CD8-positive, alpha-beta memory T cell (primary cell): ENCODE results near the gene DPYD. TPM values are rescaled to one million over a fixed set of nuclear protein-coding genes. Genes with fewer than 3 reads are reported as not detected.

Experiments used
- CTCF ChIA-PET: fragments of 350-600 bp; sonication (Branson Sonifier 250); formaldehyde crosslinking; loops from one replicate; lab custom pipeline; 2021; ENCODE audit warnings: antibody characterized with exemption; lab: Charles Lee
- POLR2A ChIA-PET: fragments of 350-600 bp; sonication (Branson Sonifier 250); formaldehyde crosslinking; loops from one replicate; lab custom pipeline; 2021; ENCODE audit warnings: antibody characterized with exemption; lab: Charles Lee
- DNase-seq, 5 donors: peaks; one replicate each; pipeline versions ENCODE4 v3.0.0 to v3.0.0-alpha.2; 2020 to 2022; ENCODE audit warnings: mixed read lengths in 1 of 5
- H3K27ac ChIP-seq: one replicate; pipeline ENCODE4 v1.7.0; 2013; ENCODE audit warnings: low read depth, mild to moderate bottlenecking, low read length, moderate library complexity
- H3K27me3 ChIP-seq: 2 replicates; pipeline ENCODE4 v1.7.0; 2013; ENCODE audit warnings: low read length, mild to moderate bottlenecking; ENCODE audit not compliant: insufficient read depth, poor library complexity, severe bottlenecking
- H3K36me3 ChIP-seq: 2 replicates; pipeline ENCODE4 v1.7.0; 2013; ENCODE audit warnings: mild to moderate bottlenecking, low read length, moderate library complexity; ENCODE audit not compliant: insufficient read depth
- H3K4me1 ChIP-seq: 2 replicates; pipeline ENCODE4 v1.7.0; 2013; ENCODE audit warnings: mild to moderate bottlenecking, low read length, moderate library complexity; ENCODE audit not compliant: insufficient read depth
- H3K4me3 ChIP-seq: 2 replicates; pipeline ENCODE4 v1.7.0; 2013; ENCODE audit warnings: mild to moderate bottlenecking, low read length
- H3K9me3 ChIP-seq: 2 replicates; pipeline ENCODE4 v1.7.0; 2013; ENCODE audit warnings: mild to moderate bottlenecking, low read length
- H3K27ac Mint-ChIP-seq, 8 donors: one replicate each; pipeline ENCODE4 v1.8.0; 2020 to 2021; ENCODE audit warnings: mixed read lengths in 8 of 8, mild to moderate bottlenecking in 6 of 8, inconsistent platforms in 3 of 8, moderate library complexity in 3 of 8
- H3K27me3 Mint-ChIP-seq, 2 donors: one replicate each; pipeline ENCODE4 v1.8.0; 2020 to 2021; ENCODE audit warnings: mixed read lengths in 2 of 2, mild to moderate bottlenecking in 1 of 2, moderate library complexity in 1 of 2
- H3K36me3 Mint-ChIP-seq, 3 donors: one replicate each; pipeline ENCODE4 v1.8.0; 2020 to 2021; ENCODE audit warnings: mixed read lengths in 3 of 3, inconsistent platforms in 1 of 3, mild to moderate bottlenecking in 1 of 3
- H3K4me1 Mint-ChIP-seq, 3 donors: one replicate each; pipeline ENCODE4 v1.8.0; 2020 to 2021; ENCODE audit warnings: mixed read lengths in 3 of 3, inconsistent platforms in 1 of 3, mild to moderate bottlenecking in 1 of 3
- H3K4me3 Mint-ChIP-seq, 7 donors: one replicate each; pipeline ENCODE4 v1.8.0; 2020 to 2021; ENCODE audit warnings: mixed read lengths in 7 of 7, mild to moderate bottlenecking in 6 of 7, moderate library complexity in 4 of 7, inconsistent platforms in 2 of 7
- H3K9me3 Mint-ChIP-seq, 5 donors: one replicate each; pipeline ENCODE4 v1.8.0; 2020 to 2022; ENCODE audit warnings: mixed read lengths in 5 of 5, mild to moderate bottlenecking in 3 of 5, moderate library complexity in 2 of 5, inconsistent platforms in 1 of 5
- polyA plus RNA-seq: library from polyadenylated mRNA; unstranded; fragments of 300-500 nt; fragmentation: Illumina TruSeq; gene quantifications from one replicate; pipeline ENCODE4 v1.2.3, GENCODE V29; 2021
- total RNA-seq, 2 experiments: library from RNA; stranded (reverse); gene quantifications; one replicate each; pipeline ENCODE4 v1.2.3, GENCODE V29; 2021

Gene DPYD
- total and polyA plus RNA-seq, 3 experiments from 2014 or later, result 9.6 to 43.9 (median 10.3) TPM

DNA sequence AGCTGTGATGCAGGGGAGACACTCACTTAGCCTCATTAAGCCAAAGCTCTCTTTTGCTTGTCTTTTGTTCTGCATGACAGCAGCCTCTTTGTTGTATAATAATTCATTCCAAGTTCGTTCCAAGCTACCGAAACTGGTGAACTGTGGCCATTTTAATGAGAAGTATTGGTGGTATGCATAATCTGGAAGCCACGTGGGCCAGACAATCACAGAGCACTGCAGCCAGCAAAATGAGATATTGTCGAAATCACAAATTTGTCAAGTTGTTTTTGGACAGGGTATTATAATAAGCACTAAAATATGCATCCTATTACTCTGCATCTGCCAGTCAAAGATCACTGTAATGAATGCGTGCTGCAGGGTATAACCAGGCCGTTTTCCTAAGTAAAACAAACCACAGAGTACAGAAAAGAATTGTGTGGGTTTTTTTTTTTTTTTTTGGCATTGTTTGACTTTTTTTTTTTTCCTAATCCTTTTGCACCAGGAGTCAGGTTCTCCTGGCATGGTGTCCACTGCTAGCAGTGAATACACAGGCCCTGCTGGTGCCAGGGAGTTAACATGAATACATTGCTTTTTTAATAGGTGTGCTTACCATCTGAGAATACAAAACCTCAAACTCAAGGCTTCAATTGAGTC lies 775.4 kb downstream of the DPYD start:
- Mint-ChIP-seq H3K27me3 (no peaks in the 10 kb centered on the region), H3K27ac (no peak overlapping the region), H3K9me3 (no peaks in the 10 kb centered on the region), H3K4me3 (no peak overlapping the region), H3K4me1 (no peaks in the 10 kb centered on the region), H3K36me3 (peaks cover 10 to 22% (median 15%) of the 10 kb centered on the region in 3 donors)
- H3K36me3 ChIP-seq, result no peaks in the 10 kb centered on the region
- no peaks in the 10 kb centered on the region for H3K4me1 ChIP-seq
- H3K27ac ChIP-seq, result no peak overlapping the region
- ChIA-PET CTCF (no interaction called here), POLR2A (no interaction called here)
- no peak for DNase-seq
- no peaks in the 10 kb centered on the region for H3K9me3 ChIP-seq
- no peaks in the 10 kb centered on the region for H3K27me3 ChIP-seq
- H3K4me3 ChIP-seq, result no peak overlapping the region

GRCh38 chr1:97144527-97144926 lies 776.3 kb downstream of the DPYD start:
- no peak overlapping the region for H3K27ac Mint-ChIP-seq
- peaks cover 8 to 22% (median 12%) of the 10 kb centered on the region in 3 donors for H3K36me3 Mint-ChIP-seq
- no peak for DNase-seq
- ChIA-PET POLR2A (no interaction called here), CTCF (no interaction called here)
- Histone ChIP-seq H3K9me3 (no peaks in the 10 kb centered on the region), H3K27me3 (no peaks in the 10 kb centered on the region), H3K4me1 (no peaks in the 10 kb centered on the region), H3K4me3 (no peak overlapping the region), H3K36me3 (no peaks in the 10 kb centered on the region), H3K27ac (no peak overlapping the region)
- H3K4me3 Mint-ChIP-seq, result no peak overlapping the region
- H3K9me3 Mint-ChIP-seq, result no peaks in the 10 kb centered on the region
- H3K4me1 Mint-ChIP-seq, result peaks cover 0 to 2% (median 0%) of the 10 kb centered on the region in 3 donors
- H3K27me3 Mint-ChIP-seq, result no peaks in the 10 kb centered on the region

DNA sequence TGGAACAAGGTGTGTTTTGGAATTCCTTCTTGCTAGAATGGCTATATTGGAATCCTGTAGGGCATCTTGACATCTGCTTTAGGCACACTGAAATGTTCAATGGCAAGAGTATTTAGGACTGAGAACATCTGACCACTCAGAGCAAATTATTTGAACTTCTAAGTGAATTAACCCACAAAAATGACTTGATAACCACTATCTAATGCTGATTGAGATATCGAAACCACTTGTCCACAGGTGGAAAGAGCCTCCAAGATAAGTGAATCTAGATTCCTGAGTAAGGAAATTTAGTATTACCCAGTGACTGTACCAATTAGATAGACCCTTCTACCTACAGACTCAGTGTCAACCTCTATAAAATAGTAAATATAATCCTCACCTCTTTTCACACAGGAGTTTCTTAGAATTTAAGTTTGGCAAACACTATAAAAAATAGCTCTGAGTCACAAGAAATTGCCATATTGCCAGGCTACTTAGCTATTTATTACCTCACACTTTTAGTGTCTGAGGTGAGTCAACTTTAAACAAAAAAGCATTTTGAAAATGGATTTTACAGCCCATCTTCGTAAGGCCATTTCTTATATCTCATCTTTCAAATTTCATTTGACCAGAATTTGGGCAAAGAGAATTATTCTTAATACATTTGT lies 777.5 kb downstream of the DPYD start:
- no peak for DNase-seq
- H3K36me3 Mint-ChIP-seq, result peaks cover 8 to 22% (median 12%) of the 10 kb centered on the region in 3 donors

DNA sequence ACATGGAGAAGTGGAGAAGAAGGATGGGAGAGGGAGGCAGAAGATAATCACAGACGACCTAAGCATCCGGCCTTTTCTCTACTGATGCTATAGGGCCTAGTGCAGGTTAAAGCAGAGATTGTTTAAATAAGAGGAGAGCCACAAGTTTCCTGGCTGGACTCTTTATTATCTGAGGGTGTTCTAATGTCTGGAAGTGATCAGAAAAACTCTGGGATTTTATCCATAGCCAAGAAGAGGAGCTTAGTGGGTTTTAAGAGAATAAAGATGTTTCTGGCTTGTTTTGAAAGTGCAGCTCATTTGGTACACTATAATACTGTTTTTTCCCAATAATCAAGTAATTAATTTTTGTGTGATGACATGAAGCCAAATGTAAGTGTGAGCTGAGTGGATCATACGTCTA lies 780.2 kb downstream of the DPYD start:
- H3K27me3 Mint-ChIP-seq, result no peaks in the 10 kb centered on the region
- H3K27ac Mint-ChIP-seq, result no peak overlapping the region
- H3K9me3 ChIP-seq, result no peaks in the 10 kb centered on the region
- no peaks in the 10 kb centered on the region for H3K36me3 ChIP-seq
- H3K36me3 Mint-ChIP-seq, result peaks cover 5 to 16% (median 6%) of the 10 kb centered on the region in 3 donors
- H3K4me1 ChIP-seq, result no peaks in the 10 kb centered on the region
- POLR2A ChIA-PET, result no interaction called here
- H3K4me3 Mint-ChIP-seq, result no peak overlapping the region
- no peaks in the 10 kb centered on the region for H3K9me3 Mint-ChIP-seq
- CTCF ChIA-PET, result no interaction called here
- H3K27ac ChIP-seq, result no peak overlapping the region
- no peak overlapping the region for H3K4me3 ChIP-seq
- no peak for DNase-seq
- H3K27me3 ChIP-seq, result no peaks in the 10 kb centered on the region
- H3K4me1 Mint-ChIP-seq, result peaks cover 0 to 10% (median 5%) of the 10 kb centered on the region in 3 donors

More for the DNA sequence above, 777.5 kb downstream of the DPYD start:
- ChIA-PET POLR2A (interaction anchor here (0.6 kb wide), 1 partner anchor 15 kb away, joined by 3 read pairs; no protein-coding TSS in a partner anchor), CTCF (no interaction called here)
- Mint-ChIP-seq H3K4me3 (no peak overlapping the region), H3K27me3 (no peaks in the 10 kb centered on the region), H3K4me1 (peaks cover 0 to 8% (median 4%) of the 10 kb centered on the region in 3 donors), H3K9me3 (no peaks in the 10 kb centered on the region), H3K27ac (no peak overlapping the region)
- Histone ChIP-seq H3K27me3 (no peaks in the 10 kb centered on the region), H3K9me3 (no peaks in the 10 kb centered on the region), H3K27ac (no peak overlapping the region), H3K4me3 (no peak overlapping the region), H3K4me1 (no peaks in the 10 kb centered on the region), H3K36me3 (no peaks in the 10 kb centered on the region)

- peaks cover 0 to 10% (median 5%) of the 10 kb centered on the region in 3 donors for H3K4me1 Mint-ChIP-seq
- H3K27ac Mint-ChIP-seq, result no peak overlapping the region
- Histone ChIP-seq H3K27ac (no peak overlapping the region), H3K4me3 (no peak overlapping the region), H3K36me3 (no peaks in the 10 kb centered on the region), H3K9me3 (no peaks in the 10 kb centered on the region), H3K27me3 (no peaks in the 10 kb centered on the region), H3K4me1 (no peaks in the 10 kb centered on the region)
- no peaks in the 10 kb centered on the region for H3K9me3 Mint-ChIP-seq
- H3K4me3 Mint-ChIP-seq, result no peak overlapping the region
- ChIA-PET POLR2A (no interaction called here), CTCF (no interaction called here)
- H3K27me3 Mint-ChIP-seq, result no peaks in the 10 kb centered on the region
- H3K36me3 Mint-ChIP-seq, result peaks cover 2 to 14% (median 3%) of the 10 kb centered on the region in 3 donors
- DNase-seq, result no peak
These were observed 781.3 kb downstream of the DPYD start for GRCh38 chr1:97139512-97139911.

- DNase-seq, result no peak
- Mint-ChIP-seq H3K4me1 (peaks cover 0 to 10% (median 5%) of the 10 kb centered on the region in 3 donors), H3K27ac (no peak overlapping the region), H3K4me3 (no peak overlapping the region), H3K36me3 (peaks cover 0 to 16% (median 2%) of the 10 kb centered on the region in 3 donors), H3K9me3 (no peaks in the 10 kb centered on the region), H3K27me3 (no peaks in the 10 kb centered on the region)
- Histone ChIP-seq H3K36me3 (no peaks in the 10 kb centered on the region), H3K9me3 (no peaks in the 10 kb centered on the region), H3K4me1 (no peaks in the 10 kb centered on the region), H3K27me3 (no peaks in the 10 kb centered on the region), H3K27ac (no peak overlapping the region), H3K4me3 (no peak overlapping the region)
- POLR2A ChIA-PET, result no interaction called here
- CTCF ChIA-PET, result interaction anchor here (0.8 kb wide), 1 partner anchor 915 kb away, joined by 4 read pairs; no protein-coding TSS in a partner anchor
These were observed 782.3 kb downstream of the DPYD start for GRCh38 chr1:97138515-97139032.

DNA sequence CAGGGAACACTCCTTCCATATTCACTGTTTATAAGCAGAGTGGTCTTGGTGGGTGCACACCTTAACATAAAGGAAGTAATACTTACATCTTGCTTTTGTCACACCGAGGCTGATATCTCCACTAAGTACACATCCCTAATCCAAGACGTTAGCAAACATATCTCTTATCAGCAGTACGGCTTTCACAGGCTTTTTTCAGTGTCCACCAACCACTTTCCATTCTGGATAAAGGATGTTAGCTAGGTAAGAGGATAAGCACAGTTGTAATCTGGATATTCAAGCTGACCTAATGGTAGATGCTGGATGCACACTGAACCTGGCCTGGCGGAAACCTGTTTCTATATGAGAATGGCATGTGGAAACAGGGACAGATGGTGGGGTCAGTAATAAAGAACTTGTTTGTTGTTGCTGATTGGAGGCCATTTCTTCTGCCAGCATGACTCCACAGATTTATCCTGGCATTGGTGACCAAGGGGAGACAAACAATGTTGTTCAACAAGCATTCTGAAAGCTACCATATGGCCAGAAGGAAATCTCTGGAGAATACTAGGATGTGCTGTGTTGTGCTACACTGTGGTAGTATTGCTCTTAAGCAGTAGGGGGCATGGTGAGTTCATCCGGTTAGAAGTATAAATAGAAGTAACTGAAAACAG lies 782.8 kb downstream of the DPYD start:
- Histone ChIP-seq H3K36me3 (no peaks in the 10 kb centered on the region), H3K4me1 (no peaks in the 10 kb centered on the region), H3K9me3 (no peaks in the 10 kb centered on the region), H3K4me3 (no peak overlapping the region), H3K27me3 (no peaks in the 10 kb centered on the region), H3K27ac (no peak overlapping the region)
- Mint-ChIP-seq H3K27me3 (no peaks in the 10 kb centered on the region), H3K27ac (no peak overlapping the region), H3K36me3 (peaks cover 0 to 16% (median 2%) of the 10 kb centered on the region in 3 donors), H3K4me3 (no peak overlapping the region), H3K4me1 (peaks cover 0 to 10% (median 5%) of the 10 kb centered on the region in 3 donors), H3K9me3 (no peaks in the 10 kb centered on the region)
- CTCF ChIA-PET, result interaction anchor here (0.8 kb wide), 1 partner anchor 915 kb away, joined by 4 read pairs; no protein-coding TSS in a partner anchor
- DNase-seq, result no peak
- POLR2A ChIA-PET, result no interaction called here

GRCh38 chr1:97136996-97137395 lies 783.8 kb downstream of the DPYD start:
- ChIA-PET POLR2A (no interaction called here), CTCF (interaction anchor here (1.4 kb wide), 1 partner anchor 11 kb away, joined by 3 read pairs; no protein-coding TSS in a partner anchor)
- H3K4me1 ChIP-seq, result no peaks in the 10 kb centered on the region
- H3K27ac ChIP-seq, result no peak overlapping the region
- no peak for DNase-seq
- H3K4me3 Mint-ChIP-seq, result no peak overlapping the region
- no peaks in the 10 kb centered on the region for H3K27me3 ChIP-seq
- H3K4me3 ChIP-seq, result no peak overlapping the region
- H3K4me1 Mint-ChIP-seq, result peaks cover 0 to 10% (median 5%) of the 10 kb centered on the region in 3 donors
- no peaks in the 10 kb centered on the region for H3K9me3 ChIP-seq
- H3K27me3 Mint-ChIP-seq, result no peaks in the 10 kb centered on the region
- H3K36me3 Mint-ChIP-seq, result peaks cover 0 to 16% (median 2%) of the 10 kb centered on the region in 3 donors
- H3K27ac Mint-ChIP-seq, result no peak overlapping the region
- H3K9me3 Mint-ChIP-seq, result no peaks in the 10 kb centered on the region
- H3K36me3 ChIP-seq, result no peaks in the 10 kb centered on the region
